ENCODE data around the gene ANTXR2.

DNA sequence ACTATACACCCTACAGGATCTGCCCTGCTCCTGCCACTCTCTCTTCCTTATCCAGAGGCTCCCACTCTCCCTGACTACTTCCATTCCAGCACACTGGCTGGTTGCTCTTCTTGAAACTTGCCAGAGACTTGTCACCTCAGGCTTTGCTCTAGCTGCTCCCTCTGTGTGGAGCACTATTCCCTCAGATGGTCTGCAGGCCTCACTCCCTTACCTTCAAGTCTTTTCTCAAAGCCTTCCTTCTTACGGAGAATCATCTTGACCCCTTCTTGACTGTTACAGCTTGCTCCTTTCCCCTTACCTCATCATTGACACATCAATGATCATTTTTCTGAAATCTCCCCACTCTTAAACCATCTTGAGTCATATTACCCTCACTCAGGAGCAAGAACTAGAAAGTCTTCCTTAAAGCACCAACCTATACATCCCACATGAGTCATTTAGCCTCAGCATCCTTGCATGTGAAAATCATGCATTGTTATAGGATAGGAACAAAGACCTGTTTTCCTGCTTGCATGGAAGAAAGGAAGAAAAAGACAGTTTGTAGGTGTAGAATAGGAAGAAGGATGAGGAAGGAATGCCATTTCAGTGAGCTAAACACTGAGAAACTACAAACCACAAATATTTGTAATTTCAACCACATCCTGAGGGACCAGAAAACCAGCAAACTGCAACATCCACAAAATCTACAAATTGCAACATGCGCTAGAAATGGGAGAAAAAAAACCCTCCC is 55.7 kb downstream of the ANTXR2 start:
- TF ChIP-seq POLR2AphosphoS5 (IDR thresholded peaks at IDR 0.05; ENCODE audit: low read depth, low read length), result no peak
- TF ChIP-seq POLR2A (IDR thresholded peaks at IDR 0.05; ENCODE audit: low read depth, low read length), result no peak

All from GM12892 (cell line).